ENCODE measurements around the gene OSGEP. TPM values are rescaled to one million over a fixed set of nuclear protein-coding genes. Genes with fewer than 3 reads are reported as not detected.

The OSGEP gene
- total and polyA plus RNA-seq, 4 experiments from 2014 or later, result 39.3 to 75.9 (median 57.0) TPM

- POLR2A ChIA-PET (ENCODE audit: partially characterized antibody), result interaction anchor here (0.6 to 5.5 kb wide), 13 partner anchors 9 to 196 kb away, joined by 3 to 74 read pairs (median 7); partner anchors contain the start of genes APEX1, OSGEP, PARP2 and PIP4P1
- no peaks in the 10 kb centered on the region for H3K27me3 ChIP-seq (ENCODE audit: insufficient read depth, low read length)
- peaks cover 78% of the 10 kb centered on the region for H3K4me1 ChIP-seq (ENCODE audit: insufficient read depth, low read length)
- peak overlapping the region; percentile 4 to 84 (median 73) for H3K27ac Mint-ChIP-seq
- intact Hi-C loops (cut with micrococcal nuclease), result loop anchor here (2.0 kb wide), 1 partner anchor 18 kb away; the partner anchor contains the start of gene PNP
- CTCF ChIA-PET (ENCODE audit: partially characterized antibody), result interaction anchor here (1.0 to 2.8 kb wide), 7 partner anchors 8 to 160 kb away, joined by 3 to 14 read pairs (median 5); partner anchors contain the start of genes APEX1, OSGEP and PNP
- no peaks in the 10 kb centered on the region for H3K27me3 Mint-ChIP-seq
- peaks cover 65 to 96% (median 78%) of the 10 kb centered on the region in 4 donors for H3K4me1 Mint-ChIP-seq
- no peak overlapping the region for H3K27ac ChIP-seq (ENCODE audit: low read depth, low read length)
- DNase-seq, result peak in 3 of 5 donors; percentile 18 to 27 (median 22)
- H3K4me3 ChIP-seq (ENCODE audit: low read length in 2 of 2), result peak overlapping the region in 1 of 2 donors; percentile 31
- no peaks in the 10 kb centered on the region for H3K9me3 ChIP-seq (ENCODE audit: control insufficient read depth in 1 of 2, low read length in 2 of 2)
- no peaks in the 10 kb centered on the region for H3K36me3 ChIP-seq (ENCODE audit: insufficient read depth, low read length)
- H3K9me3 Mint-ChIP-seq, result peaks cover 0 to 2% (median 0%) of the 10 kb centered on the region in 8 donors
- H3K4me3 Mint-ChIP-seq, result peak overlapping the region in 7 of 8 donors; percentile 60 to 76 (median 72)
- H3K36me3 Mint-ChIP-seq, result no peaks in the 10 kb centered on the region
Observed at GRCh38 chr14:20486684-20487395, 32.2 kb upstream of the OSGEP start.

GRCh38 chr14:20485900-20486299 is 31.3 kb upstream of the OSGEP start:
- H3K4me1 Mint-ChIP-seq, result peaks cover 61 to 93% (median 79%) of the 10 kb centered on the region in 4 donors
- Histone ChIP-seq H3K27ac (ENCODE audit: low read depth, low read length) (no peak overlapping the region), H3K36me3 (ENCODE audit: insufficient read depth, low read length) (no peaks in the 10 kb centered on the region), H3K4me3 (ENCODE audit: low read length in 2 of 2) (no peak overlapping the region), H3K4me1 (ENCODE audit: insufficient read depth, low read length) (peaks cover 78% of the 10 kb centered on the region), H3K27me3 (ENCODE audit: insufficient read depth, low read length) (no peaks in the 10 kb centered on the region), H3K9me3 (ENCODE audit: control insufficient read depth in 1 of 2, low read length in 2 of 2) (no peaks in the 10 kb centered on the region)
- no peak for DNase-seq
- intact Hi-C loops (cut with micrococcal nuclease), result loop anchor here (2.0 kb wide), 1 partner anchor 17 kb away; the partner anchor contains the start of gene PNP
- no peak overlapping the region for H3K4me3 Mint-ChIP-seq
- H3K36me3 Mint-ChIP-seq, result no peaks in the 10 kb centered on the region
- H3K27ac Mint-ChIP-seq, result peak overlapping the region in 3 of 7 donors; percentile 12 to 62 (median 25)
- peaks cover 0 to 2% (median 0%) of the 10 kb centered on the region in 8 donors for H3K9me3 Mint-ChIP-seq
- ChIA-PET CTCF (ENCODE audit: partially characterized antibody) (interaction anchor here (1.0 to 2.8 kb wide), 3 partner anchors 16 to 71 kb away, joined by 3 to 14 read pairs (median 11); partner anchors contain the start of genes APEX1, OSGEP and PNP), POLR2A (ENCODE audit: partially characterized antibody) (interaction anchor here (1.2 to 5.5 kb wide), 6 partner anchors 8 to 142 kb away, joined by 3 to 74 read pairs (median 12); partner anchors contain the start of genes PARP2 and PNP)
- no peaks in the 10 kb centered on the region for H3K27me3 Mint-ChIP-seq

DNA sequence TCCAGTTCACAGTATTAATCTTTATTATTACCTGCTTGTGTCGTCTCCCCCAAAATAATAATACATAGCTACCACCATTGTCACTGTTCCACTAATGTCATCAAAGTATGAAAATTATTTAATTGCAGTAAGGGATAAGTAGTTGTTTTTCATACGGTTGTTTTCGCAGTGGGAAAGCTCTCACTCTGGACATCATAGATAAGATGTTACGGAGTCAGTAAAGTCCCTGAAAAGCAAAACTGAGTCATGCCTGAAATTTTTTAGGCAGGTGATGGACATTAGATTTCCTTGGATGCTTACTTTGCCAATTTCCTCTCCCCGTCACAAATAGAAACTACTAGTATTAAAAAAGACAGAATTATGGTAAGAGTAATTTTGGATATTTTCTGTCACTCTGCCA is 27.8 kb upstream of the OSGEP start:
- Mint-ChIP-seq H3K27ac (peak overlapping the region; percentile 8 to 96 (median 80)), H3K36me3 (peaks cover 10 to 14% of the 10 kb centered on the region in 2 donors), H3K4me1 (peaks cover 54 to 87% (median 72%) of the 10 kb centered on the region in 4 donors), H3K9me3 (peaks cover 0 to 3% (median 0%) of the 10 kb centered on the region in 8 donors), H3K27me3 (no peaks in the 10 kb centered on the region), H3K4me3 (no peak overlapping the region)
- ChIA-PET POLR2A (ENCODE audit: partially characterized antibody) (interaction anchor here (1.4 to 7.0 kb wide), 2 partner anchors 10 to 14 kb away, joined by 4 to 52 read pairs; partner anchors contain the start of gene PNP), CTCF (ENCODE audit: partially characterized antibody) (interaction anchor here (1.2 to 2.1 kb wide), 3 partner anchors 13 to 209 kb away, joined by 4 to 5 read pairs (median 4); partner anchors contain the start of gene PNP)
- intact Hi-C loops (cut with micrococcal nuclease), result no loop called here
- Histone ChIP-seq H3K4me3 (ENCODE audit: low read length in 2 of 2) (no peak overlapping the region), H3K27ac (ENCODE audit: low read depth, low read length) (no peak overlapping the region), H3K9me3 (ENCODE audit: control insufficient read depth in 1 of 2, low read length in 2 of 2) (no peaks in the 10 kb centered on the region), H3K36me3 (ENCODE audit: insufficient read depth, low read length) (no peaks in the 10 kb centered on the region), H3K27me3 (ENCODE audit: insufficient read depth, low read length) (no peaks in the 10 kb centered on the region), H3K4me1 (ENCODE audit: insufficient read depth, low read length) (peaks cover 77% of the 10 kb centered on the region)
- no peak for DNase-seq

- H3K9me3 Mint-ChIP-seq, result peaks cover 0 to 3% (median 0%) of the 10 kb centered on the region in 8 donors
- no peaks in the 10 kb centered on the region for H3K27me3 Mint-ChIP-seq
- ChIA-PET POLR2A (ENCODE audit: partially characterized antibody) (interaction anchor here (1.1 to 7.0 kb wide), 6 partner anchors 8 to 136 kb away, joined by 3 to 70 read pairs (median 18); partner anchors contain the start of genes APEX1, OSGEP, PARP2 and PIP4P1), CTCF (ENCODE audit: partially characterized antibody) (interaction anchor here (1.5 to 2.5 kb wide), 3 partner anchors 9 to 17 kb away, joined by 5 to 7 read pairs (median 5); partner anchors contain the start of genes PIP4P1 and PNP)
- no peaks in the 10 kb centered on the region for H3K9me3 ChIP-seq (ENCODE audit: control insufficient read depth in 1 of 2, low read length in 2 of 2)
- H3K27ac ChIP-seq (ENCODE audit: low read depth, low read length), result no peak overlapping the region
- peaks cover 29% of the 10 kb centered on the region for H3K36me3 ChIP-seq (ENCODE audit: insufficient read depth, low read length)
- peak overlapping the region in 5 of 7 donors; percentile 48 to 88 (median 83) for H3K27ac Mint-ChIP-seq
- H3K4me1 Mint-ChIP-seq, result peaks cover 63 to 95% (median 79%) of the 10 kb centered on the region in 4 donors
- H3K4me1 ChIP-seq (ENCODE audit: insufficient read depth, low read length), result peaks cover 95% of the 10 kb centered on the region
- intact Hi-C loops (cut with micrococcal nuclease), result no loop called here
- peak overlapping the region in 2 of 8 donors; percentile 3 to 10 for H3K4me3 Mint-ChIP-seq
- no peak overlapping the region for H3K4me3 ChIP-seq (ENCODE audit: low read length in 2 of 2)
- H3K27me3 ChIP-seq (ENCODE audit: insufficient read depth, low read length), result no peaks in the 10 kb centered on the region
- no peak for DNase-seq
- peaks cover 45 to 49% of the 10 kb centered on the region in 2 donors for H3K36me3 Mint-ChIP-seq
Observed at GRCh38 chr14:20478894-20479293, 24.3 kb upstream of the OSGEP start.

DNA sequence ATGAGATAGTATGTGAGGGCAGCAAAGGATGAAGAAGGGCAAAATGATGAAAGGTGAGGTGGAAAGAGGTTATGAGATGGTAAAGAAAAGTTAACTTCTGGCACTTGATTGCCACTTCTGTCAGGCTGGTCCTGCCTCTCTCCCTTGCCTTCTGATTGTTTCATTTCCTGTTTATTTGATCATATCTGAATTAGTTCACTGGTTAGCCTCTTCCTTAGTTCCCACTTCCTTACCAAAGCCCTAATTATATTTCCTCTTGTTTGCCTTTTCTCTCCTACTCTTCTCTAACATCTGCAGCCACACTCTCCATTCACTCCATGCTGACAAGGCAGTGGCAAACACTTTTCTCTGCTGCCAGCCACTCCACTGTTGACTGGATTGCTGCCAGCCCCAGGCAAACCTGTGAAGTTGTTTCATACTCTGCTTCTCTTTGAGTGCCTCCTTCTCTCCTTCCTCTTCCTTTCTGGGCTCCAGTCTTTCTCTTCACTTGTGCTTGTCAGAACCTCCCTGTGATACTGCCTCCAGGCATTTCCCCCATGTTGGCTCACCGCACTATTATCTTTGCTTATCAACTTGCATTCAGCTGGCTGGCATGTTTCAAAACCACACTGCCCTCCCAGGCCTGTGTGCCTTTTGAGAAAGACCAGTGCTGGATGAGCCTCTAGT is 22.7 kb upstream of the OSGEP start:
- peaks cover 57 to 94% (median 76%) of the 10 kb centered on the region in 4 donors for H3K4me1 Mint-ChIP-seq

GRCh38 chr14:20476776-20477175 is 22.2 kb upstream of the OSGEP start:
- peak overlapping the region; percentile 84 to 97 (median 90) for H3K27ac Mint-ChIP-seq
- H3K4me1 Mint-ChIP-seq, result peaks cover 62 to 94% (median 77%) of the 10 kb centered on the region in 4 donors
- POLR2A ChIA-PET (ENCODE audit: partially characterized antibody), result interaction anchor here (0.6 to 7.0 kb wide), 12 partner anchors 8 to 206 kb away, joined by 3 to 70 read pairs (median 5); partner anchors contain the start of genes APEX1, OSGEP, PIP4P1 and PNP
- CTCF ChIA-PET (ENCODE audit: partially characterized antibody), result interaction anchor here (0.7 to 1.8 kb wide), 4 partner anchors 15 to 149 kb away, joined by 3 to 5 read pairs (median 4); partner anchors contain the start of gene PIP4P1
- H3K36me3 Mint-ChIP-seq, result peaks cover 64 to 68% of the 10 kb centered on the region in 2 donors
- Histone ChIP-seq H3K27ac (ENCODE audit: low read depth, low read length) (peak overlapping the region; percentile 51), H3K9me3 (ENCODE audit: control insufficient read depth in 1 of 2, low read length in 2 of 2) (no peaks in the 10 kb centered on the region), H3K4me3 (ENCODE audit: low read length in 2 of 2) (peak overlapping the region in 1 of 2 donors; percentile 42), H3K4me1 (ENCODE audit: insufficient read depth, low read length) (peaks cover 98% of the 10 kb centered on the region), H3K36me3 (ENCODE audit: insufficient read depth, low read length) (peaks cover 46% of the 10 kb centered on the region), H3K27me3 (ENCODE audit: insufficient read depth, low read length) (no peaks in the 10 kb centered on the region)
- intact Hi-C loops (cut with micrococcal nuclease), result loop anchor here (1.0 kb wide), 3 partner anchors 7 to 15 kb away; partner anchors contain the start of genes PIP4P1 and PNP
- H3K27me3 Mint-ChIP-seq, result no peaks in the 10 kb centered on the region
- peaks cover 0 to 3% (median 0%) of the 10 kb centered on the region in 8 donors for H3K9me3 Mint-ChIP-seq
- H3K4me3 Mint-ChIP-seq, result peak overlapping the region; percentile 66 to 87 (median 80)
- DNase-seq, result no peak

More for the DNA sequence above, 22.7 kb upstream of the OSGEP start:
- intact Hi-C loops (cut with micrococcal nuclease), result loop anchor here (1.0 kb wide), 3 partner anchors 8 to 16 kb away; partner anchors contain the start of genes PIP4P1 and PNP
- DNase-seq, result peak; percentile 55 to 67 (median 62)
- POLR2A ChIA-PET (ENCODE audit: partially characterized antibody), result interaction anchor here (0.6 to 7.0 kb wide), 12 partner anchors 9 to 206 kb away, joined by 3 to 70 read pairs (median 13); partner anchors contain the start of genes APEX1, OSGEP, PARP2 and PIP4P1
- Mint-ChIP-seq H3K4me3 (peak overlapping the region; percentile 66 to 87 (median 80)), H3K27ac (peak overlapping the region; percentile 84 to 97 (median 90)), H3K36me3 (peaks cover 58 to 62% of the 10 kb centered on the region in 2 donors), H3K9me3 (peaks cover 0 to 3% (median 0%) of the 10 kb centered on the region in 8 donors), H3K27me3 (no peaks in the 10 kb centered on the region)
- H3K27ac ChIP-seq (ENCODE audit: low read depth, low read length), result peak overlapping the region; percentile 51
- CTCF ChIA-PET (ENCODE audit: partially characterized antibody), result interaction anchor here (0.7 to 1.8 kb wide), 4 partner anchors 16 to 136 kb away, joined by 3 to 5 read pairs (median 4); partner anchors contain the start of gene PIP4P1
- peaks cover 98% of the 10 kb centered on the region for H3K4me1 ChIP-seq (ENCODE audit: insufficient read depth, low read length)
- H3K36me3 ChIP-seq (ENCODE audit: insufficient read depth, low read length), result peaks cover 43% of the 10 kb centered on the region
- H3K4me3 ChIP-seq (ENCODE audit: low read length in 2 of 2), result peak overlapping the region in 1 of 2 donors; percentile 42
- no peaks in the 10 kb centered on the region for H3K27me3 ChIP-seq (ENCODE audit: insufficient read depth, low read length)
- H3K9me3 ChIP-seq (ENCODE audit: control insufficient read depth in 1 of 2, low read length in 2 of 2), result no peaks in the 10 kb centered on the region
